ENCODE results near the gene CCDC117. TPM values are rescaled to one million over a fixed set of nuclear protein-coding genes. Genes with fewer than 3 reads are reported as not detected.
"Not testable (repeated sequence)": the region's sequence is repeated elsewhere in the genome, so short reads cannot be mapped to it uniquely, and the experiment has no call there.

The CCDC117 gene
- total RNA-seq, 4 donors from 2014 or later = 16.8 to 25.6 (median 20.6) TPM

DNA sequence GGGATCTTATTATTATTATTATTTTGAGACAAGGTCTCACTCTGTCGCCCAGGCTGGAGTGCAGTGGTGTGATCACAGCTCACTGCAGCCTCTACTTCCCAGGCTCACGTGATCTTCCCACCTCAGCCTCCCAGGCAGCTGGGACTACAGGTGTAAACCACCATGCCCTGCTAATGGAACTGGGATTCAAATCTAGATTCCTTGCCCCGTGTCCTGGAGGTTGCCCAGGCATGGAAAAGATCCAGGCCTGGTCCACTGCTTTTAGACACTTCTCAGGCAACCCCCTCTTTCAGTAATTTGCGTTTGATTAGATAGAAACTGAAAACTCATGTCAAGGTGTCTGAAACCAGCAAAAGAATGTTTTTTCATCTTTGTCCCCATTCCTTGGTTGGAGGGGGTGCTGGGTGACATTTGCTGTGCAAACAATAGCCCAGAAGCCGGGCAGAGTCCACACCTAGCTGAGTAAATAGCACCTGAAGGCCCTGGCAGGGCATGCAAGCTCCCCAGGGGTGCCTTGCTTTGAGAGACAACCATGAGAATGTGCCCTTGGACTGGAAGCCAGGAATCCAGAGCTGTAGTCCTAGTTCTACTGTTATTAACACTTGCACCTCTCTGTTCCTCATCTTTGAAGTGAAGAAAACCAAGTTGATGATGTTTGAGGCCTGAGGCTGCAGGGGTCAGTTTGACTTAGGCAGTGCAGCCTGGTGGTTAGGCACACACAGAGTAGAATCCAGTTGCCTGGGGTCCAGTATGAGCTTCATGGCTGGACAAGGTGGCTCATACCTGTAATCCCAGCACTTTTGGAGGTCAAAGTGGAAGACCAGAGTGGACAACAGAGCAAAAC is 47.0 kb downstream of the CCDC117 start:
- no peaks in the 10 kb centered on the region for H3K36me3 ChIP-seq
- H3K27ac ChIP-seq = peak overlapping the region; percentile 77 to 89 (median 82)
- 35 to 36% methylated on average over 2 to 5 of the region's 5 CpGs for WGBS, 2 donors (ENCODE audit: low coverage in 1 of 2)
- H3K4me1 ChIP-seq = peaks cover 20 to 72% (median 43%) of the 10 kb centered on the region in 4 donors
- no peaks in the 10 kb centered on the region for H3K9me3 ChIP-seq
- intact Hi-C loops (cut with DNase I; ENCODE audit: low total_unique reads) (loop anchor here (10.0 kb wide), 1 partner anchor 805 kb away; no protein-coding TSS in a partner anchor), in situ Hi-C loops (cut with MboI; ENCODE audit: low pct_ligation_motif_present in 1 of 4, low pct_unique_long_range_greater_than_20kb in 1 of 4, low sequenced_read_pairs in 3 of 4) (no loop called here)
- no peaks in the 10 kb centered on the region for H3K27me3 ChIP-seq
- H3K4me3 ChIP-seq = no peak overlapping the region
- TF ChIP-seq EP300 (IDR thresholded peaks at IDR 0.05; ENCODE audit: low read depth) (no peak), POLR2A (IDR thresholded peaks at IDR 0.05) (no peak)
- TF ChIP-seq, protein P1, sequence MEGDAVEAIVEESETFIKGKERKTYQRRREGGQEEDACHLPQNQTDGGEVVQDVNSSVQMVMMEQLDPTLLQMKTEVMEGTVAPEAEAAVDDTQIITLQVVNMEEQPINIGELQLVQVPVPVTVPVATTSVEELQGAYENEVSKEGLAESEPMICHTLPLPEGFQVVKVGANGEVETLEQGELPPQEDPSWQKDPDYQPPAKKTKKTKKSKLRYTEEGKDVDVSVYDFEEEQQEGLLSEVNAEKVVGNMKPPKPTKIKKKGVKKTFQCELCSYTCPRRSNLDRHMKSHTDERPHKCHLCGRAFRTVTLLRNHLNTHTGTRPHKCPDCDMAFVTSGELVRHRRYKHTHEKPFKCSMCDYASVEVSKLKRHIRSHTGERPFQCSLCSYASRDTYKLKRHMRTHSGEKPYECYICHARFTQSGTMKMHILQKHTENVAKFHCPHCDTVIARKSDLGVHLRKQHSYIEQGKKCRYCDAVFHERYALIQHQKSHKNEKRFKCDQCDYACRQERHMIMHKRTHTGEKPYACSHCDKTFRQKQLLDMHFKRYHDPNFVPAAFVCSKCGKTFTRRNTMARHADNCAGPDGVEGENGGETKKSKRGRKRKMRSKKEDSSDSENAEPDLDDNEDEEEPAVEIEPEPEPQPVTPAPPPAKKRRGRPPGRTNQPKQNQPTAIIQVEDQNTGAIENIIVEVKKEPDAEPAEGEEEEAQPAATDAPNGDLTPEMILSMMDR (IDR thresholded peaks at IDR 0.05) = no peak
- DNase-seq = peak; percentile 69

DNA sequence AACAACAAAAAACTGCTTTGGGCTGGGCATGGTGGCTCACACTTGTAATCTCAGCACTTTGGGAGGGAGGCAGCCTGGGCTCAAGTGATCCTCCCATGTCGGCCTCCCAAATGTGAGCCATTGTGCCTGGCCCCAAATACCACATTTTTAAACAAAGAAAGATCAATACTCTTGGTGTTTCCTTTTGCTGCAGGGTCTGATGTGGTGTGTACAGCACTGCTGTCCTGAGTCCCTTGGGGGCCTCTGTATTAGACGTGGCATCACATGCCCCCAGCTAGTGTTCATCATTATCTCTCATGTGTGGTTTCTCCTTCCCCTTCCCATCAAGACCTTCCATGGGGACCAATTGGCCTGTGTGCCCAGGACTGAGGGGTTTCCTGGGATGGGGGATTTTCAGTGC is 48.4 kb downstream of the CCDC117 start:
- DNase-seq = no peak
- Histone ChIP-seq H3K27ac (peak overlapping the region; percentile 77 to 89 (median 82)), H3K4me3 (no peak overlapping the region), H3K4me1 (peaks cover 20 to 61% (median 39%) of the 10 kb centered on the region in 4 donors), H3K36me3 (no peaks in the 10 kb centered on the region), H3K27me3 (no peaks in the 10 kb centered on the region), H3K9me3 (no peaks in the 10 kb centered on the region)
- WGBS, 2 donors (ENCODE audit: low coverage in 1 of 2) = 80% methylated on average over 1 to 2 of the region's 2 CpGs
- in situ Hi-C loops (cut with MboI; ENCODE audit: low pct_ligation_motif_present in 1 of 4, low pct_unique_long_range_greater_than_20kb in 1 of 4, low sequenced_read_pairs in 3 of 4) = no loop called here
- intact Hi-C loops (cut with DNase I; ENCODE audit: low total_unique reads) = loop anchor here (10.0 kb wide), 1 partner anchor 806 kb away; no protein-coding TSS in a partner anchor
- TF ChIP-seq POLR2AphosphoS5 (IDR thresholded peaks at IDR 0.05) (no peak), EP300 (IDR thresholded peaks at IDR 0.05; ENCODE audit: low read depth) (no peak), POLR2A (IDR thresholded peaks at IDR 0.05) (no peak)
- TF ChIP-seq, protein P1 (IDR thresholded peaks at IDR 0.05) = no peak

DNA sequence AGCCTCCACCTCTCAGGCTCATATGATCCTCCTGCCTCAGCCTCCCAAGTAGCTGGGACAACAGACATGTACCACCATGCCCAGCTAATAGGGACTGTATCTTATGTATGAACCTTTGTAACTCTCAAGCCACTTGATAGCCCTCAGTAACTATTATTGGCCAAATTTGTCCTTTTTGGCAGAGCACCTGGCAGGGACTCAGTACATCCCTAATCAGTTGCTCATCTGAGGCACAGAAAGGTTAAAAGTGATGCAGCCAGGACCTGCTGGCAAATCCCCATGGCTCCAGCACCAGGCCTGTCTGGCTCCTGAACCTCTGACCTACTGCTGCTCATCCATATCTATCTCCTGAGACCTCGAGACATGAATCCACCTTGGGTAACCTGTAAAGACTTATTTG is 49.0 kb downstream of the CCDC117 start:
- in situ Hi-C loops (cut with MboI; ENCODE audit: low pct_ligation_motif_present in 1 of 4, low pct_unique_long_range_greater_than_20kb in 1 of 4, low sequenced_read_pairs in 3 of 4) = no loop called here
- no peak for TF ChIP-seq POLR2A (IDR thresholded peaks at IDR 0.05)
- no peak for TF ChIP-seq POLR2AphosphoS5 (IDR thresholded peaks at IDR 0.05)
- no peak for TF ChIP-seq EP300 (IDR thresholded peaks at IDR 0.05; ENCODE audit: low read depth)
- TF ChIP-seq, protein P1 (IDR thresholded peaks at IDR 0.05) = no peak
- Histone ChIP-seq H3K27me3 (no peaks in the 10 kb centered on the region), H3K9me3 (no peaks in the 10 kb centered on the region), H3K36me3 (no peaks in the 10 kb centered on the region), H3K4me3 (no peak overlapping the region), H3K4me1 (peaks cover 20 to 61% (median 39%) of the 10 kb centered on the region in 4 donors), H3K27ac (peak overlapping the region; percentile 59 to 89 (median 80))
- WGBS, 2 donors (ENCODE audit: low coverage in 1 of 2) = 93% methylated on average over 1 of the region's 1 CpG; no CpG with 5 or more reads in 1 of the 2 donors
- DNase-seq = no peak
- intact Hi-C loops (cut with DNase I; ENCODE audit: low total_unique reads) = loop anchor here (10.0 kb wide), 1 partner anchor 807 kb away; no protein-coding TSS in a partner anchor

DNA sequence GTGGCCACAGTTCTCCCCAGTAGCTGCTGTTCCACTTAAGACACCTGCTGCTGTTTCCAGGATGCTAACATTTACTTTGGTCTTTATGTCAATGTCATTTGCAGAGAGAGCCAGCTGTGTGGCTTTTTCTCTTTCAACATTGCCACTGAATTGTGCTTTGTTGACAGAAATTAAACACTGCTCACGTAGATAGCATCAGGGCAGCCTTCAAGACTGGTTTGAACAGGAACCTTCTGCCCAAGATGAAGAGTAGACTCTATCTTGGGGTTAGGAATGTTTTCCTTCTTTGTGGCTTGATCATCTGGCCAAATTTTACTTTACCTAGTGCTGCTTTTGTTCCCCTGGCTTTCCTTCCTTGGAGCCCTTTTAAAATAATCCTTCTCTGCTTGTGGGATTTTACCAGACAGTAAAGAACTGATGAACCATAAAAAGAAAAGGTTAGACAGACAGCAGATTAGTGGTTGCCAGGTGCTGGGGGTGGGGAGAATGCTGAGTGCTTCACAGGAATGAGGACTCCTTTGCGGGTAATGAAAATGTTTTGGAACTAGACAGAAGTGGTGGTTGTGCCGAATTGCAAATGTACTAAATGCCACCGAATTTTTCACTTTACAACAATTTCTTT is 50.5 kb downstream of the CCDC117 start:
- intact Hi-C loops (cut with DNase I; ENCODE audit: low total_unique reads) = loop anchor here (10.0 kb wide), 1 partner anchor 808 kb away; no protein-coding TSS in a partner anchor
- in situ Hi-C loops (cut with MboI; ENCODE audit: low pct_ligation_motif_present in 1 of 4, low pct_unique_long_range_greater_than_20kb in 1 of 4, low sequenced_read_pairs in 3 of 4) = no loop called here
- DNase-seq = peak; percentile 23
- WGBS, 2 donors (ENCODE audit: low coverage in 1 of 2) = 31 to 44% methylated on average over 2 to 4 of the region's 4 CpGs
- peak; percentile 50 to 66 (median 57) for TF ChIP-seq POLR2AphosphoS5 (IDR thresholded peaks at IDR 0.05)
- TF ChIP-seq, protein P1 (IDR thresholded peaks at IDR 0.05) = no peak
- no peak for TF ChIP-seq POLR2A (IDR thresholded peaks at IDR 0.05)
- no peak for TF ChIP-seq EP300 (IDR thresholded peaks at IDR 0.05; ENCODE audit: low read depth)
- Histone ChIP-seq H3K4me3 (no peak overlapping the region), H3K4me1 (peaks cover 17 to 47% (median 30%) of the 10 kb centered on the region in 4 donors), H3K36me3 (no peaks in the 10 kb centered on the region), H3K27me3 (no peaks in the 10 kb centered on the region), H3K9me3 (no peaks in the 10 kb centered on the region), H3K27ac (peak overlapping the region; percentile 59 to 89 (median 78))

DNA sequence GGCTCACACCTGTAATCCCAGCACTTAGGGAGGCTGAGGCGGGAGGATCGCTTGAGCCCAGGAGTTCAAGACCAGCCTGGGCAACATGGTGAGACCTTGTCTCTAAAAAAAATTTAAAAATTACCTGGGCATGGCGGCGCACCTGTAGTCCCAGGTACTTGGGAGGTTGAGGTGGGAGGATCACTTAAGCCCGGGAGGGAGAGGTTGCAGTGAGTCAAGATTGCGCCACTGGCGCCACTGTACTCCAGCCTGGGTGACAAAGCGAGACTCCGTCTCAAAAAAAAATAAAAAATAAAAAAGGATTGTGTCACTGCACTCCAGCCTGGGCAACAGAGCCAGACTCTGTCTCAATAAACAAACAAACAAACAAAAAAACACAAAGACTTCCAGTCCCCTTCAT is 52.0 kb downstream of the CCDC117 start:
- H3K9me3 ChIP-seq; H3K36me3 ChIP-seq; H3K4me3 ChIP-seq; H3K27me3 ChIP-seq; DNase-seq; in situ Hi-C loops (cut with MboI; ENCODE audit: low pct_ligation_motif_present in 1 of 4, low pct_unique_long_range_greater_than_20kb in 1 of 4, low sequenced_read_pairs in 3 of 4): not testable (repeated sequence)
- H3K27ac ChIP-seq = peak overlapping the region; percentile 7 to 89 (median 62)
- WGBS, 2 donors (ENCODE audit: low coverage in 1 of 2) = 85 to 95% methylated on average over 7 to 9 of the region's 9 CpGs
- peaks cover 3 to 39% (median 16%) of the 10 kb centered on the region in 4 donors for H3K4me1 ChIP-seq
- intact Hi-C loops (cut with DNase I; ENCODE audit: low total_unique reads) = loop anchor here (10.0 kb wide), 1 partner anchor 810 kb away; no protein-coding TSS in a partner anchor

DNA sequence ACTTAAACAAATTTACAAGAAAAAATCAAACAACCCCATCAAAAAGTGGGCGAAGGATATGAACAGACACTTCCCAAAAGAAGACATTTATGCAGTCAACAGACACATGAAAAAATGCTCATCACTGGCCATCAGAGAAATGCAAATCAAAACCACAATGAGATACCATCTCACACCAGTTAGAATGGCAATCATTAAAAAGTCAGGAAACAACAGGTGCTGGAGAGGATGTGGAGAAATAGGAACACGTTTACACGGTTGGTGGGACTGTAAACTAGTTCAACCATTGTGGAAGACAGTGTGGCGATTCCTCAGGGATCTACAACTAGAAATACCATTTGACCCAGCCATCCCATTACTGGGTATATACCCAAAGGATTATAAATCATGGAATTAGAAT is 53.9 kb downstream of the CCDC117 start:
- in situ Hi-C loops (cut with MboI; ENCODE audit: low pct_ligation_motif_present in 1 of 4, low pct_unique_long_range_greater_than_20kb in 1 of 4, low sequenced_read_pairs in 3 of 4) (loop anchor here (5.0 to 25.0 kb wide), 5 partner anchors 214 to 814 kb away; no protein-coding TSS in a partner anchor), intact Hi-C loops (cut with DNase I; ENCODE audit: low total_unique reads) (loop anchor here (5.0 to 10.0 kb wide), 2 partner anchors 224 to 812 kb away; no protein-coding TSS in a partner anchor)
- H3K36me3 ChIP-seq, H3K9me3 ChIP-seq, H3K27ac ChIP-seq, H3K27me3 ChIP-seq, H3K4me3 ChIP-seq, DNase-seq: not testable (repeated sequence)
- H3K4me1 ChIP-seq = peaks cover 0 to 35% (median 10%) of the 10 kb centered on the region in 4 donors
- WGBS, 2 donors (ENCODE audit: low coverage in 1 of 2) = 78 to 83% methylated on average over 1 to 4 of the region's 4 CpGs
